Hematopoietic multipotent progenitor cell treated with erythropoietin and hydrocortisone succinate and interleukin-3 and kit ligand, for 17 days (in vitro differentiated cells): ENCODE data around the gene CSF3.
A peak's percentile ranks its signal among the peaks of the same experiment; 100 is the strongest.

Source experiments
- DNase-seq: peaks from one replicate; pipeline ENCODE4 v3.0.0-alpha.2; 2015; ENCODE audit warnings: low spot score

CSF3 gene

GRCh38 chr17:40015005-40015997 lies at the start of gene CSF3:
Gene CSF3 (plus strand): TSS chr17:40015440. CDS start chr17:40015475, 35 bp downstream.
- no peak for DNase-seq

GRCh38 chr17:39966771-39967170 lies 48.5 kb upstream of the CSF3 start:
- no peak for DNase-seq

- DNase-seq, result no peak
Observed at GRCh38 chr17:39968761-39969160, 46.5 kb upstream of the CSF3 start.

GRCh38 chr17:39969375-39969774 lies 45.9 kb upstream of the CSF3 start:
- DNase-seq, result no peak

- no peak for DNase-seq
Observed at GRCh38 chr17:39970157-39970692, 45.0 kb upstream of the CSF3 start.

GRCh38 chr17:39971076-39971603 lies 44.1 kb upstream of the CSF3 start:
- DNase-seq, result no peak

GRCh38 chr17:39972271-39972670 lies 43.0 kb upstream of the CSF3 start:
- no peak for DNase-seq

GRCh38 chr17:39973496-39973895 lies 41.7 kb upstream of the CSF3 start:
- no peak for DNase-seq

- DNase-seq, result no peak
Observed at GRCh38 chr17:39974433-39974832, 40.8 kb upstream of the CSF3 start.

GRCh38 chr17:39975801-39976200 lies 39.4 kb upstream of the CSF3 start:
- no peak for DNase-seq

- no peak for DNase-seq
Observed at GRCh38 chr17:39979016-39979670, 36.1 kb upstream of the CSF3 start.

- no peak for DNase-seq
Observed at GRCh38 chr17:39979893-39980350, 35.3 kb upstream of the CSF3 start.

GRCh38 chr17:39980351-39981206 lies 34.7 kb upstream of the CSF3 start, which contains the start of gene PSMD3:
Gene PSMD3 (plus strand): TSS chr17:39980807. CDS start chr17:39980971, 164 bp downstream.
- peak; percentile 100 for DNase-seq

GRCh38 chr17:39981207-39981741 lies 34.0 kb upstream of the CSF3 start:
- DNase-seq, result peak; percentile 62

- DNase-seq, result no peak
Observed at GRCh38 chr17:39981766-39982375, 33.4 kb upstream of the CSF3 start.

- no peak for DNase-seq
Observed at GRCh38 chr17:39988206-39988810, 26.9 kb upstream of the CSF3 start.

GRCh38 chr17:39994448-39994847 lies 20.8 kb upstream of the CSF3 start:
- no peak for DNase-seq

- no peak for DNase-seq
Observed at GRCh38 chr17:39995438-39995837, 19.8 kb upstream of the CSF3 start.

- no peak for DNase-seq
Observed at GRCh38 chr17:39996162-39996561, 19.1 kb upstream of the CSF3 start.

- no peak for DNase-seq
Observed at GRCh38 chr17:39996800-39997199, 18.4 kb upstream of the CSF3 start.
